G401 (cell line): ENCODE measurements around the gene SGTA. TPM values are rescaled to one million over a fixed set of nuclear protein-coding genes. Genes with fewer than 3 reads are reported as not detected.
"Not testable (repeated sequence)": the region's sequence is repeated elsewhere in the genome, so short reads cannot be mapped to it uniquely, and the experiment has no call there.

Experiments used
- DNase-seq: peaks from one replicate; pipeline ENCODE4 v3.0.0-alpha.2; 2015; ENCODE audit warnings: low spot score
- in situ Hi-C: cut with HindIII; loops from 2 replicates; pipeline ENCODE4 v1.10.0; 2016; ENCODE audit warnings: low sequenced_read_pairs, mixed read lengths
- total RNA-seq: library from RNA; depleted of rRNA; stranded (reverse); fragments of >200 nt; shearing (Covaris generic); gene quantifications from 2 replicates; pipeline ENCODE4 v1.2.3, GENCODE V29; 2014; rRNA removed

The SGTA gene
- total RNA-seq, 1 experiment from 2014 or later, result 143 TPM

DNA sequence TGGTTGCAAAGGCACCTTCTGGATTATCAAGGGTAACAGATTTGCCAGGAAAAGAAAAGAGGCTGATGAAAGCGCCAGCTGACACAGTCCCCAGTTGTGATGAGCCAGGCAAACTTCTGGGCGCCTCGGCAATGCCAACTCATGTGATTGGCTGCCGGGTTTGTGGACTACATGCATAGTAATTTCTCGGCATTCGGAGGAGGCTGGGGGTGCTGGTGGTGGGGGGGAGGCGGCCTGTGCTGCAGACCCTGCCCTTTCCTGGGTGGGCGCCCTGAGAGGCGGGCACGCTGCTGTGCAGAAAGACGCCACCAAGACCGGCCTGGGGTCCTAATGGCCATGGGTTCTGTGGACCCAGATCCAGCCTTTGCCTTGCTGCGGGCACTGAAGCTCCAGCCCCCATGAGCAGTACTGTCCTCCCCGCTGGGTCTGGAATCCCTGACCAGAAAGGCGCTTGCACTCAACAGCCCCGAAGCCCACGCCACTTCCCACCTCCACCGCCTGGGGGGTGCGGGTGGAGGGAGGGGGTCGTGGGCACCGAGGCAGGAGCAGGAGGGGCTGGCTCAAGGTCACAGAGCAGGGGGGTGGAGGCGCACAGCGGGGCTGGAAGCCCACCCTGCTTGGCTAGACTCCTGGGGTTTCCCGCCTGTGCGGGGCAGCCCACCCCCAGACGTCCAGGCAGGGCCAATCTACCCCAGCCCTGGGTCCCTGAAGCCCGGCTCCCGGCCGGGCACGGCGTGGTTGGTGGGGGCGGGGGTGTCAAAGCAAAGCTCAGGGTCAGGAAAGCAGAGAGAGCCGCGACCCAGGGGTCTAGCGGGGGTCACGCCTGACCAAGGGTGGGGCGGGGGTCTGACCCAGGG lies 62.9 kb downstream of the SGTA start:
- in situ Hi-C loops, result no loop called here
- peak; percentile 47 for DNase-seq

DNA sequence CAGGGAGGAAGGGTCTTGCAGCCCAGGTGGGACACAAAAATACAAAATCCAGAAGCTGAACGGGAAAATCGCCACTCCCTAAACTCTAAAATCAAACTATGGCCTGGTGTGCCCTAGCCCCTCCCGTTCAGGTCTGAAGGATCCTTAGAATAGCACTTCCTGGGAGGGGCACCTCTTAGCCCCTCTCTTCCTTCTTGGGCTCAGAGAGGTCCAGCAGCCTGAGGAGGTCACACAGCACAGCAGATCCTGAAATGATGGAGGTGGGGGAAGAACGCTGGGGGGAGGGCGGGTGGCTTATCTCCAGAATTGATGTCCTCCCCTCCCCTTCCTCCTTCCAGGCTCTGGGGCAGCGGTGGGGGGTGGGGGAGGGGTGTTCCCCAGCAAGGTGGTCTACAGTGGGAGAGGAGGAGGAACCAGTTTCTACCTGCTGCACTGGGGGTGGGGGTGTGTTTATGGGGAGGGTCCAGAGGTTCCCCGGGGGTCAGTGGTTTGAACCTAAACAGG lies 63.8 kb downstream of the SGTA start:
- DNase-seq, result no peak
- in situ Hi-C loops, result no loop called here

GRCh38 chr19:2717638-2718541 lies 65.2 kb downstream of the SGTA start:
- DNase-seq, result no peak
- in situ Hi-C loops, result no loop called here

- DNase-seq, result no peak
- in situ Hi-C loops, result no loop called here
These were observed 66.1 kb downstream of the SGTA start for GRCh38 chr19:2716722-2717637.

DNA sequence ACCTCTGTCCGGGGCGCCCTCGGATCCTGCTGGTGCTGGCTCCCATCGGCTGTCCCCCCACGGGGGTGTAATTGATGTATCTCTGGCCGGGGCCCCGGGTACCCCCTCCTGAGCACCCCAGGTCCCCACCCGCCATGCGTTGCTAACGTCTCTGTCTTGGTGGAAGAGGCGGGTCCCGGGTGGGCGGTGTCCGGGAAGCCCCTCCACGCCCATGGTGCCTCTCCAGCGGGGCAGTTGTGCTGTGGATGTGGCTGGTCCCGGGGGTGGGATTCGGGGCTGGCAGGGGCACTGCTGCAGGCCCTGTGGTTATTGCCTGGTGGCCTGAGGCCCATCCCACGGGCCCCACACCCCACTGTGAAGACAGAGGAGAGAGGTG lies 66.8 kb downstream of the SGTA start:
- in situ Hi-C loops, result no loop called here
- no peak for DNase-seq

DNA sequence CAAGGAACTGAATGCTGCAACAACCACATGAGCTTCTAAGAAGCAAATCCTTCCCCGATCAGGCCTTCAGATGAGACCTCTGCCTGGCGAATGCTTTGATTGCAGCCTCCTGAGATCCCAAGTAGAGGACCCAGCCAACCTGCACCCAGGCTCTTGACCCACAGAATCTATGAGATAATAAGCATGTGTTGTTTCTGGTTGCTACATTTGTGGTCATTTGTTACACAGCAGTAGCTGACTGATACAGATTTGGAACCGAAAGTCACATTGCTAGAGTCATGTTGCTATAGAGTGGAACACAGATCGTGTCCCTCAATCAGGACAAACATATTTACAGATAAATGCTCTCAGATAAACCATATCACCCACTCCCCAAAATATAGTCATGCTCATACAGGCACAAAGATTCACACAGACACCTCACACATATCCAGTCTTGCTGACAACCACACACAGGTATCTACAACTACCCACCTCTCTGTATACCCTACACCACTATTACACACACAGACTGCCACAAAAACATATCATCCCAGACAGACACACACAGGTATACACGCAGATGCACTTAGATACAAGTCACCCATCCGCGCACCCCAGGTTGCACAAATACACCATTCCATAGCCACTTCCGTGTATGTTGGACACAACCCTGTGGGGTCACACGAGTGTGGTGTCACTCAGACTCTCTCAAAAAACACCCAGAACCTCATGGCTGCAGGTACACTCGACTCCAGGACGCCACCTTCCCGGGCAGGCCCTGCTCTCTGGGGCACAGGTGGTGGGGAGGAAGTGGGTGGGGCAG lies 67.4 kb downstream of the SGTA start:
- in situ Hi-C loops, result no loop called here
- DNase-seq, result no peak

- in situ Hi-C loops, result no loop called here
These were observed 68.4 kb downstream of the SGTA start for GRCh38 chr19:2714531-2715269.

GRCh38 chr19:2714102-2714501 lies 69.0 kb downstream of the SGTA start:
- DNase-seq, in situ Hi-C loops: not testable (repeated sequence)

More at GRCh38 chr19:2714531-2715269, 68.4 kb downstream of the SGTA start:
- DNase-seq, result no peak

- in situ Hi-C loops, DNase-seq: not testable (repeated sequence)
These were observed 69.9 kb downstream of the SGTA start for GRCh38 chr19:2713170-2713569.

DNA sequence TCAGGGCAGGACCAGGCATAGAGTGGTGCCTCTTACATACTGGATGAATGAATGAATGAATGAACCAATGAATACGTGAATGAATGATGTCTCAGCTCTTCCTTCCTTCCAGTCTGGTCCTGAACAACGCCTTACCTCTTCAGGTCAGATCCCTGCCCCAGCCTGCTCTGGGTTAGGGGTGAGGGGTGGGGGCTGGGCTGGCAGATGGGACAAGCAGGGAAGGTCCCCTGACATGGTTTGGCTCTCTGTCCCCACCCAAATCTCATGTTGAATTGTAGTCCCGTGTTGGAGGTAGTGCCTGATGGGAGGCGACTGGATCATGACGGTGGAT lies 71.2 kb downstream of the SGTA start:
- no peak for DNase-seq
- in situ Hi-C loops, result no loop called here

DNA sequence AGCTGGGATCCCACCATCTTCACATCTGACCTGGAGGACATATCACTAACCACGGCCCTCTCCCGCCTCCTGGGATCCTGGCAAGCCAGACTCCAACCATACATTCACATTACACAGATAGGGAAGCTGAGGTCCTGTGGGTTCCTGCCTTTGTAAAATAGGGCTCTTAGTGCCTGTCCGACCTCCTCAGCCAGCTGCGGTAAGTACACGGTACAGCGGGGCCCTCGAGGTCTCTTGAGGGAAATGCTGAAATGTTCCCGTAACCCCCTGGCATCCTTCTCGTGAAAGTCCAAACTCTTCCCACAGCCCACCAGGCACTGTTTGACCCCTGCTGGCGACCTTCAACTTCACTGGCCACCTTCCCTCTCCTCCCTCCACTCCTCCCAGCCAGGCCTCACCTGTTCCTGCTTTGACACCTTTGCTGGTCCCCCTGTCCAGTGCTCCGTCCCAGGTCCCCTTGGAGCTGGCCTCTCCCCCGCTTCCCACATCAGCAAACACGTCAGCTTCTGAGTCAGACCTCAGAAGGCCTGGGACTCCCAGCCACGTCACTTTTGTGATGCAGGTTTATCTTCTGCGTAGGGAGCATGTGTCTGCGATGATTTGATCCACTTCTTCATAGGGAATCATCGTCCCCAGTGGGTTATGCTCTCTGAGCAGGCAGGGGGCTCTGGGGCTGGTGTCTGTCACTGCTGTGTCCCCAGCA lies 71.8 kb downstream of the SGTA start:
- in situ Hi-C loops, result no loop called here
- no peak for DNase-seq

GRCh38 chr19:2706251-2706650 lies 76.8 kb downstream of the SGTA start:
- DNase-seq, result no peak
- in situ Hi-C loops, result no loop called here

Other genes with a start within 250 kb of the SGTA start
- gene GNG7, start 80.6 kb downstream of the SGTA start, total RNA-seq, result 7.3 and 9.2 TPM in 2 replicates
- gene DIRAS1, start 61.9 kb downstream of the SGTA start, total RNA-seq, result 13.5 and 13.7 TPM in 2 replicates
- gene SLC39A3, start 43.3 kb downstream of the SGTA start, total RNA-seq, result 61.7 and 90.3 TPM in 2 replicates
- gene THOP1, start 2.2 kb upstream of the SGTA start, total RNA-seq, result 278 and 385 TPM in 2 replicates
- 4.1 and 6.1 TPM in 2 replicates for gene ZNF554, start 36.6 kb upstream of the SGTA start, total RNA-seq
- 5.3 and 19.0 TPM in 2 replicates for gene ZNF555, start 58.2 kb upstream of the SGTA start, total RNA-seq
- gene ZNF556, start 84.1 kb upstream of the SGTA start, total RNA-seq, result 0.25 and 0.31 TPM in 2 replicates
- gene ZNF57, start 117.7 kb upstream of the SGTA start, total RNA-seq, result 12.0 and 20.8 TPM in 2 replicates
- gene ZNF77, start 161.7 kb upstream of the SGTA start, total RNA-seq, result 6.5 and 7.1 TPM in 2 replicates
- gene TLE6, start 194.3 kb upstream of the SGTA start, total RNA-seq, result 2.7 and 10.4 TPM in 2 replicates
- gene TLE2, start 246.0 kb upstream of the SGTA start, total RNA-seq, result 10.2 and 11.7 TPM in 2 replicates